ENCODE data around the gene TIMM10B. TPM values are rescaled to one million over a fixed set of nuclear protein-coding genes. Genes with fewer than 3 reads are reported as not detected.

TIMM10B gene
- total RNA-seq, 1 experiment from 2014 or later = 63.8 TPM

DNA sequence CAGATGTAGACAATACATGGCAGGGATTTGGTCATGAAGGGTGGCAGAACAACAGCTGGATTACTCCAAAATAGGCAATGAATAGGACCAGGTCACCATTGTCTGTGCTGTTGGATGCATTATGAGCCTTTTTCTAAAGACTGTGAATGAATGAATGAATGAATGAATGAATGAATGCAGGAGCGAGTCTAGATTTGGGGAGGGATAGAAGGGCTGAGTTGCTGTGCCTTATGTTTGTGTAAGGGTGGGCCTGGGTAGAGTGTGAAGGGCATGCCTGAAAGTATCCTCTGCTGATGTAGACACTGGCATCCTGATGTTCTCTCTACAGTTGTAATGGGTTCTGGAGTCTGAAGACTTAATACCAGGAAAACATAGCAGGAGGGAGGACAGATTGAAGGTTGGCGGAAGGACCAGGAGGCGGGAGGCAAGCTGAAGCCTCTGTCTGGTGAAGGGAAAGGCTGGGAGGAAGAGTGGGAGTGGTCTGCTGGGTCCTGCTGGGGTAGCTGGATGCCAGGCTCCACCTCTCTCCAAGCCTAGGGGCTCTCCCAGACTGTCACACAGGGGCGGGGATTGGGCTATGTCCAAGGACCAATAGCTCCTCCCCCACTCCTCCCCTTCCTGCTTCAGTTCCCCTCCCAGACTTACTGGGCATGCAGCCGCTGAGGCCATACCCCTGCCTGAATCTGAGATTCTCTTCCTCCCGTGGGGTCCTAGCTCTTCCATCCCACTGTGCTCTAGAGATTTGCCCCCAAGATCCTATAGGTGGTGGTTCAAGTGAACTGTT is 12.4 kb upstream of the TIMM10B start:
- no peak for DNase-seq (ENCODE audit: low read depth, low spot score)
- BruUV-seq (replicated peaks) = no TSS peak
- POLR2A ChIA-PET = no interaction called here

DNA sequence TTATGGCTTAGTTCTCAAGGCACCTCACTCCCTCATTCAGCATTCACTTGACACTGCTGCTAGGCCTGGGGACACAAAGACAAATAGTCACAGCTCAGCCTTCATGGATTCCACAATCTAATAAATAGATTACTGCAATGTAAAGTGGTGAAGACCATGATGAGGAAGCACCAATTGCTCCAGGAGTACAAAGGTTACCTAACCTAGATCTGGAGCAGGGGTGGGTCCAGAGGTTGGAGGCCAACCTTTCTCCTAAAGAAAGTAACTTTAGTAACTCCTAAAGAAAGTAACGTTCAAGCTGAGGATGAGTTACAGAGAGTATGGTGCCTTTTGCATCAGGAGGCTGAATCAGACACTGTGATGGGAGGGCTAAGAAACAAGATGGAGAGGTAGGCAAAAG is 11.7 kb upstream of the TIMM10B start:
- no peaks in the 10 kb centered on the region for H3K27me3 ChIP-seq (ENCODE audit: control insufficient read depth, insufficient read depth, low read length)
- CTCF ChIA-PET = no interaction called here
- BruUV-seq (replicated peaks) = TSS peak; percentile 10
- no peak overlapping the region for H3K27ac ChIP-seq (ENCODE audit: low read length)
- intact Hi-C loops (cut with micrococcal nuclease; ENCODE audit: unreplicated experiment) = no loop called here
- H3K4me1 ChIP-seq (ENCODE audit: control insufficient read depth, insufficient read depth, low read length) = peaks cover 12% of the 10 kb centered on the region
- DNase-seq (ENCODE audit: low read depth, low spot score) (no peak), ATAC-seq (no peak)
- TF ChIP-seq, protein P1, sequence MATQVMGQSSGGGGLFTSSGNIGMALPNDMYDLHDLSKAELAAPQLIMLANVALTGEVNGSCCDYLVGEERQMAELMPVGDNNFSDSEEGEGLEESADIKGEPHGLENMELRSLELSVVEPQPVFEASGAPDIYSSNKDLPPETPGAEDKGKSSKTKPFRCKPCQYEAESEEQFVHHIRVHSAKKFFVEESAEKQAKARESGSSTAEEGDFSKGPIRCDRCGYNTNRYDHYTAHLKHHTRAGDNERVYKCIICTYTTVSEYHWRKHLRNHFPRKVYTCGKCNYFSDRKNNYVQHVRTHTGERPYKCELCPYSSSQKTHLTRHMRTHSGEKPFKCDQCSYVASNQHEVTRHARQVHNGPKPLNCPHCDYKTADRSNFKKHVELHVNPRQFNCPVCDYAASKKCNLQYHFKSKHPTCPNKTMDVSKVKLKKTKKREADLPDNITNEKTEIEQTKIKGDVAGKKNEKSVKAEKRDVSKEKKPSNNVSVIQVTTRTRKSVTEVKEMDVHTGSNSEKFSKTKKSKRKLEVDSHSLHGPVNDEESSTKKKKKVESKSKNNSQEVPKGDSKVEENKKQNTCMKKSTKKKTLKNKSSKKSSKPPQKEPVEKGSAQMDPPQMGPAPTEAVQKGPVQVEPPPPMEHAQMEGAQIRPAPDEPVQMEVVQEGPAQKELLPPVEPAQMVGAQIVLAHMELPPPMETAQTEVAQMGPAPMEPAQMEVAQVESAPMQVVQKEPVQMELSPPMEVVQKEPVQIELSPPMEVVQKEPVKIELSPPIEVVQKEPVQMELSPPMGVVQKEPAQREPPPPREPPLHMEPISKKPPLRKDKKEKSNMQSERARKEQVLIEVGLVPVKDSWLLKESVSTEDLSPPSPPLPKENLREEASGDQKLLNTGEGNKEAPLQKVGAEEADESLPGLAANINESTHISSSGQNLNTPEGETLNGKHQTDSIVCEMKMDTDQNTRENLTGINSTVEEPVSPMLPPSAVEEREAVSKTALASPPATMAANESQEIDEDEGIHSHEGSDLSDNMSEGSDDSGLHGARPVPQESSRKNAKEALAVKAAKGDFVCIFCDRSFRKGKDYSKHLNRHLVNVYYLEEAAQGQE (IDR thresholded peaks at IDR 0.05; ENCODE audit: insufficient read depth in 1 of 2, low read depth in 2 of 2, low read length in 1 of 2) = no peak
- no peak for TF ChIP-seq TCF7L2 (IDR thresholded peaks at IDR 0.05; ENCODE audit: low read depth, low read length)
- TF ChIP-seq, protein P2, sequence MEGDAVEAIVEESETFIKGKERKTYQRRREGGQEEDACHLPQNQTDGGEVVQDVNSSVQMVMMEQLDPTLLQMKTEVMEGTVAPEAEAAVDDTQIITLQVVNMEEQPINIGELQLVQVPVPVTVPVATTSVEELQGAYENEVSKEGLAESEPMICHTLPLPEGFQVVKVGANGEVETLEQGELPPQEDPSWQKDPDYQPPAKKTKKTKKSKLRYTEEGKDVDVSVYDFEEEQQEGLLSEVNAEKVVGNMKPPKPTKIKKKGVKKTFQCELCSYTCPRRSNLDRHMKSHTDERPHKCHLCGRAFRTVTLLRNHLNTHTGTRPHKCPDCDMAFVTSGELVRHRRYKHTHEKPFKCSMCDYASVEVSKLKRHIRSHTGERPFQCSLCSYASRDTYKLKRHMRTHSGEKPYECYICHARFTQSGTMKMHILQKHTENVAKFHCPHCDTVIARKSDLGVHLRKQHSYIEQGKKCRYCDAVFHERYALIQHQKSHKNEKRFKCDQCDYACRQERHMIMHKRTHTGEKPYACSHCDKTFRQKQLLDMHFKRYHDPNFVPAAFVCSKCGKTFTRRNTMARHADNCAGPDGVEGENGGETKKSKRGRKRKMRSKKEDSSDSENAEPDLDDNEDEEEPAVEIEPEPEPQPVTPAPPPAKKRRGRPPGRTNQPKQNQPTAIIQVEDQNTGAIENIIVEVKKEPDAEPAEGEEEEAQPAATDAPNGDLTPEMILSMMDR (IDR thresholded peaks at IDR 0.05) = 0 out of 2 replicates have a peak, but pooled peaks have one; percentile 3
- TF ChIP-seq SIN3A (IDR thresholded peaks at IDR 0.05; ENCODE audit: borderline replicate concordance, insufficient read depth, low read depth, low read length) = no peak
- no peaks in the 10 kb centered on the region for H3K36me3 ChIP-seq (ENCODE audit: control insufficient read depth, insufficient read depth, low read length)
- no peaks in the 10 kb centered on the region for H3K9me3 ChIP-seq (ENCODE audit: control insufficient read depth, insufficient read depth, low read depth, low read length)
- H3K4me3 ChIP-seq (ENCODE audit: low read depth in 2 of 2, low read length in 2 of 2) = no peak overlapping the region
- in situ Hi-C loops (cut with HindIII; ENCODE audit: low pct_unique_long_range_greater_than_20kb, low sequenced_read_pairs) = no loop called here
- POLR2A ChIA-PET = no interaction called here

More for the DNA sequence above, 12.4 kb upstream of the TIMM10B start:
- H3K4me1 ChIP-seq (ENCODE audit: control insufficient read depth, insufficient read depth, low read length) = peaks cover 8% of the 10 kb centered on the region
- no peaks in the 10 kb centered on the region for H3K36me3 ChIP-seq (ENCODE audit: control insufficient read depth, insufficient read depth, low read length)
- in situ Hi-C loops (cut with HindIII; ENCODE audit: low pct_unique_long_range_greater_than_20kb, low sequenced_read_pairs) = no loop called here
- TF ChIP-seq POLR2AphosphoS5 (IDR thresholded peaks at IDR 0.05; ENCODE audit: low read depth, low read length) (no peak), TCF7L2 (IDR thresholded peaks at IDR 0.05; ENCODE audit: low read depth, low read length) (no peak), SIN3A (IDR thresholded peaks at IDR 0.05; ENCODE audit: borderline replicate concordance, insufficient read depth, low read depth, low read length) (no peak)
- TF ChIP-seq, protein P1 (IDR thresholded peaks at IDR 0.05; ENCODE audit: insufficient read depth in 1 of 2, low read depth in 2 of 2, low read length in 1 of 2) = no peak
- TF ChIP-seq, protein P2 (IDR thresholded peaks at IDR 0.05) = no peak
- CTCF ChIA-PET = no interaction called here
- intact Hi-C loops (cut with micrococcal nuclease; ENCODE audit: unreplicated experiment) = no loop called here
- H3K27me3 ChIP-seq (ENCODE audit: control insufficient read depth, insufficient read depth, low read length) = no peaks in the 10 kb centered on the region
- no peak for ATAC-seq
- H3K9me3 ChIP-seq (ENCODE audit: control insufficient read depth, insufficient read depth, low read depth, low read length) = no peaks in the 10 kb centered on the region
- no peak overlapping the region for H3K4me3 ChIP-seq (ENCODE audit: low read depth in 2 of 2, low read length in 2 of 2)
- no peak overlapping the region for H3K27ac ChIP-seq (ENCODE audit: low read length)
